Measurements from ENCODE around the gene RELN.

The RELN gene

DNA sequence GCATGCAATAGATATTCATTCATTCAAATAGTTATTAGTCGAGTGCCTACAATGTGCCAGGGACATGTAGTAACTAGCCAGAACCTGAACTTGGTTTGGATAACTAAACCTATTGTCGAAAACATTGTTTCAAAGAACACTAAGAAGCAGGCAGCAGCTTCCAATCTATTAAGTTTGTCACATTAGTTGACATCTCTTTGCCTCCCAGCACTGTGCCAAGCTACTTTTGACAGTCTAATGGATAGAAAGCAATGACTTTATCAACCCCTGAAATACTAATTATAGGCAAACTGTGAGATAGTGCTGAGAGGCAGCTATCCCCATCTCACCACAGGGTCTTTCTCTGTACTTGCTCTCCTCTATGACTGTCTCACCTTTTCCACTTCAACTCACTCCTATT is 22.4 kb upstream of the RELN start:
- H3K27ac ChIP-seq (ENCODE audit: low read depth, low read length): no peak overlapping the region
- H3K36me3 ChIP-seq (ENCODE audit: control insufficient read depth, insufficient read depth, low read length): no peaks in the 10 kb centered on the region
- no peak overlapping the region for H3K9ac ChIP-seq (ENCODE audit: low read length)
- H3K27me3 ChIP-seq (ENCODE audit: control insufficient read depth, insufficient read depth, low read length): no peaks in the 10 kb centered on the region
- H3K4me3 ChIP-seq (ENCODE audit: low read length): no peak overlapping the region
- H3K4me1 ChIP-seq (ENCODE audit: control insufficient read depth, insufficient read depth, low read length): no peaks in the 10 kb centered on the region

DNA sequence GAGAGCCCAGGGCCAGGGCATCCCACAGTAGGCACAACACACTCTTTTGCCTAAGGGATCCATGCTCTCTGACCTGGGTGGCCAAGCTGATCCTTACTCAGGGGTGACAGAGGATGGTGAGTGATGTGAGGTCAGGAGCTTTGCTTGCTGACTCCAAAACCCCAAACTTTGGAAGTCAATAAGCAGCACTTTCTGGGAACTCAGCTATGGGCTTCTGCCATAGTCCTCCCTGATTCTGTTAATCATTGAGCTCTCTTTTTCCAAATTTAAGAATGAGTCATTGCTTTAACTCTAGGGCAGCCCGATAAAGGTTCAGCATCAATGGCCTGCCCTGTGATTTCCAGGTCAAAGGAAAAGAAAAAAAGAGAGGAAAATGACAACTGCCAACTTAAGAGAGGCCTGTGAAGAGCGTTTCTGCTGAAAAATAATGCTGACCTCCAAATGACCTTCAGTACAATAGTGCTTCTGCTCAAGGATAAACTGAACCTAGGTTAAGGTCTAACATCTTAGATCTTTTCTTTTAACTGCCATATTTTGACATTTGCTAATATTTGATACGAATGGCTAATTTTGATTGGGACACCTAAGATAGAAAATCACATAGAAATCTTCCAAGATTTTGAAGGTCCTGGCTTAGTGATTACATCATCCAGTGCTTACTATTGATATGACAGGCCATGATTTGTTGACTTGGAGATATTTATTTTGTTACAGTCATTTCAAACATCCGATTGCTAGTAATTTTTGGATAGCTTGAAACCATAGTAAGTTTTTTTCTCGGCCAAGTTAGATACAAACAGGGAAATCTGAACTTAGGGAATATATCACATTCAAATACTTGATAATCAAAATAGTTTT is 20.8 kb upstream of the RELN start:
- Histone ChIP-seq H3K4me1 (ENCODE audit: control insufficient read depth, insufficient read depth, low read length) (no peaks in the 10 kb centered on the region), H3K4me3 (ENCODE audit: low read length) (no peak overlapping the region), H3K36me3 (ENCODE audit: control insufficient read depth, insufficient read depth, low read length) (no peaks in the 10 kb centered on the region), H3K27ac (ENCODE audit: low read depth, low read length) (no peak overlapping the region), H3K9ac (ENCODE audit: low read length) (no peak overlapping the region), H3K27me3 (ENCODE audit: control insufficient read depth, insufficient read depth, low read length) (no peaks in the 10 kb centered on the region)

DNA sequence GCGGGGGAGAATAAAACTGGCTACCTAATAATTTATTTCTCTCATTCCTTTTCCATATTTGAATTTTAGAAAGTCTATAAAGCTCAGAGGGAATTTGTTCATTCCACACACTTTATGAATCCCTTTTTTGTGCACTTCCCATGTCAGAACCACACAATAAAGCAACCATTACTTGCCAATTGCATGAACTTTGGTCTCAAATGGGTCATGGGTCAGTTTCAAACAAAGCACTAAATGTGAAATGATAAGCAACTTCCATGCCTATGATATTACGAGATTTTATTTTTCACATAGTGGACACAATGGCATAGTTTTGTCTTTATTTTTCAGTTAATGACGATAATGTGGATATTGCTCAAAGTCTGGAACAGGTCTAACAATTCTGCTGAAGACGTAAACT is 18.6 kb upstream of the RELN start:
- Histone ChIP-seq H3K27me3 (ENCODE audit: control insufficient read depth, insufficient read depth, low read length) (no peaks in the 10 kb centered on the region), H3K4me3 (ENCODE audit: low read length) (no peak overlapping the region), H3K9ac (ENCODE audit: low read length) (no peak overlapping the region)

DNA sequence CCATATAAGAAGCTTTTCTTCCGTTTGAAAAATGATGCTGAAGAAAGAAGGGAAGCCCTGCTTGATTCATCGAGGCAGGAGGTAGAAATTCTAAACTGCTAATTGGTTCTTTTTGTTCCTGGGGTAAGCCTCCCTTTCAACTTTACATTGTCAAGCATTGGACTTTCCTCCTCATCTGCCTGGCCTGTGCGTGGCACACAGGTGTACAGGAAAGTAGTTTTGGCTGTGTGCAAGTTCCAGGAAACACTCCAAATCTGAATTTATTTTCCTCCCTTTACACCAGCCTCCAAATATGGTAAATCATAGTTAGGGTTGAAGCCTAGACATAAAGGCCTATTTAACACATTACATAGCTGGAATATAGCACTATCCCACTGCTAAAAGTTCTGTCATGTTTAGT is 18.2 kb upstream of the RELN start:
- Histone ChIP-seq H3K27ac (ENCODE audit: low read depth, low read length) (no peak overlapping the region), H3K36me3 (ENCODE audit: control insufficient read depth, insufficient read depth, low read length) (no peaks in the 10 kb centered on the region), H3K4me3 (ENCODE audit: low read length) (no peak overlapping the region), H3K9ac (ENCODE audit: low read length) (no peak overlapping the region), H3K27me3 (ENCODE audit: control insufficient read depth, insufficient read depth, low read length) (no peaks in the 10 kb centered on the region), H3K4me1 (ENCODE audit: control insufficient read depth, insufficient read depth, low read length) (no peaks in the 10 kb centered on the region)

More for the DNA sequence above, 18.6 kb upstream of the RELN start:
- Histone ChIP-seq H3K36me3 (ENCODE audit: control insufficient read depth, insufficient read depth, low read length) (no peaks in the 10 kb centered on the region), H3K27ac (ENCODE audit: low read depth, low read length) (no peak overlapping the region), H3K4me1 (ENCODE audit: control insufficient read depth, insufficient read depth, low read length) (no peaks in the 10 kb centered on the region)

DNA sequence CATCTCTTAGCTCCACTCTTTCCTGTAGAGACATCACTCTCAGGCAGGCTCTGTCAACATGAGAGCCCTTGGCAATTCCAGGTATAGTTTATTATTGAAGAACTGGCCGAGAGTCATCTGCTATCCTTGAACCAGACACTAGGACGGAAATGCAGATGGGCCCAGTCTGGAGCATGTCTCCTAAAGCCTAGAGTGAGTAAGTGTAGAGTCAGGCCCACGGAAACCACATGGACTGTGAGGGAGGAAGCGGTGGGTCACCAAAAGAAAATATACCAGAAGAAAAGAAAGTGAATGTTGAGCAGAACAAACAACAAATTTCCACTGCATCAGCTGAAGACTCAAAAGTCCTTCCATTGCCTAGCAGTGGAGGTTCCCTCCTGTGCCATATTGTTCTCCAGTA is 15.7 kb upstream of the RELN start:
- no peaks in the 10 kb centered on the region for H3K27me3 ChIP-seq (ENCODE audit: control insufficient read depth, insufficient read depth, low read length)
- no peak overlapping the region for H3K4me3 ChIP-seq (ENCODE audit: low read length)
- H3K9ac ChIP-seq (ENCODE audit: low read length): no peak overlapping the region
- H3K27ac ChIP-seq (ENCODE audit: low read depth, low read length): no peak overlapping the region
- no peaks in the 10 kb centered on the region for H3K4me1 ChIP-seq (ENCODE audit: control insufficient read depth, insufficient read depth, low read length)
- no peaks in the 10 kb centered on the region for H3K36me3 ChIP-seq (ENCODE audit: control insufficient read depth, insufficient read depth, low read length)

DNA sequence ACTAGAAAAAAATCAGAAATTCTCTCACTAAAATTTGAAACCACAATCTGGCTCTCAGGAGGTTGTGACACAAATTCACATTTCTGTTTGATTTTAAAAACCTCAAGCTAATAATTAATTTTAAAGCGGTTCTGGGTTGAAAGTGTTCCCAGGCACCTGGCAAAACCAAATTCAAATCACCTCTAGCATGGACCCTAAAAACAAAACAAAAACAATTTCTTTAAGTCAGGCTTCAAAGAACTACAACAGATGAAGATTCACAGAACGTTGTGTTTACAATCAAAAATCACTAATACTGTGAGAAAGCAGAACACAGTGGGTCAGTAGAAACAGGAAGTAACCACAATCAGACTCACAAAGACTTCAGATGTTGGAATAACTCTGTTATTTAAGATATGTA is 7.2 kb upstream of the RELN start:
- Histone ChIP-seq H3K27ac (ENCODE audit: low read depth, low read length) (no peak overlapping the region), H3K4me1 (ENCODE audit: control insufficient read depth, insufficient read depth, low read length) (no peaks in the 10 kb centered on the region), H3K27me3 (ENCODE audit: control insufficient read depth, insufficient read depth, low read length) (no peaks in the 10 kb centered on the region), H3K36me3 (ENCODE audit: control insufficient read depth, insufficient read depth, low read length) (no peaks in the 10 kb centered on the region), H3K4me3 (ENCODE audit: low read length) (no peak overlapping the region), H3K9ac (ENCODE audit: low read length) (no peak overlapping the region)

DNA sequence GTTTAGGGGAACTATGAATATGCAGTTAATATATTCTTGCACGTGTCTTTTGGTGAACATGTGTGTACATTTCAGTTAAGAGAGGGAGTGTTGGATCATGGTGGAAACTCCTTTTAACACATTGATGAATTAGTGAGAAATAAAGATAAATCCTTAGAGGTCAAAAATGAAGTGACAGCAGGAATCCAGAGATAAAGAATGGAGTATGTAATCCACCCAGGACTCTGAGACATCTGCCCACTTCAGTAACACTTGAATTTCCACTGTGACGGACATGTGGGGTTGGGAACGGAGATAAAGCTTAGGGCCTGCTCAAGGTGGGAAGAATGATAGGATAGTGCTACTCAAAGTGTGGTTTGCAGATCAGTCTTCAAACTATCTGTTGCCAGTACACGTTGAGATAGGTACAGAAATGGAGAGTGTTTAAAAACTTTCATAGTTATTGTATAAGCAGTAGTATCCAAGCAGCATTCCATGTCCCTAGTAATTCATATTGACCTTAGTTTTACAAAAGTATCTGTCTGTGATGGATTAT is 6.6 kb upstream of the RELN start:
- no peaks in the 10 kb centered on the region for H3K4me1 ChIP-seq (ENCODE audit: control insufficient read depth, insufficient read depth, low read length)
- no peaks in the 10 kb centered on the region for H3K36me3 ChIP-seq (ENCODE audit: control insufficient read depth, insufficient read depth, low read length)
- no peak overlapping the region for H3K4me3 ChIP-seq (ENCODE audit: low read length)
- H3K9ac ChIP-seq (ENCODE audit: low read length): no peak overlapping the region
- H3K27me3 ChIP-seq (ENCODE audit: control insufficient read depth, insufficient read depth, low read length): no peaks in the 10 kb centered on the region
- no peak overlapping the region for H3K27ac ChIP-seq (ENCODE audit: low read depth, low read length)

DNA sequence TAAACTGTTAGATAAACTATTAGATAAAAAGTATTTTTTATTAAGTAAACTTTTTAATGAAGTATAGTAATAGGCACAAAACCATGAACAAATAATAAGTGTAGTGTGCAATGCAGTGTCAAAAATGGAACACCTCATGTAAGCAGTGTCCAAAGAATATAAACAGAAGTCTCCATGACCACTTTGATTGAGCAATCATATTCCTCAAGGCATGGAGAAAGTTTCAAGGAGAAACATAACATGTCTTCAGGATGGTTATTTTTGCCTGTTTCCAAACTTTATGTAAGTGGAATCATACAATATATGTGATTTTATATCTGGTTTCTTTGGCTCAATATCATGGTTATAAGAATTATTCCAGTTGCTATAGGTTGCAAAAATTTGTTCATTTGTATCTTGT is 6.1 kb upstream of the RELN start:
- Histone ChIP-seq H3K36me3 (ENCODE audit: control insufficient read depth, insufficient read depth, low read length) (no peaks in the 10 kb centered on the region), H3K9ac (ENCODE audit: low read length) (no peak overlapping the region), H3K27ac (ENCODE audit: low read depth, low read length) (no peak overlapping the region), H3K27me3 (ENCODE audit: control insufficient read depth, insufficient read depth, low read length) (peaks cover 3% of the 10 kb centered on the region), H3K4me3 (ENCODE audit: low read length) (no peak overlapping the region), H3K4me1 (ENCODE audit: control insufficient read depth, insufficient read depth, low read length) (no peaks in the 10 kb centered on the region)

DNA sequence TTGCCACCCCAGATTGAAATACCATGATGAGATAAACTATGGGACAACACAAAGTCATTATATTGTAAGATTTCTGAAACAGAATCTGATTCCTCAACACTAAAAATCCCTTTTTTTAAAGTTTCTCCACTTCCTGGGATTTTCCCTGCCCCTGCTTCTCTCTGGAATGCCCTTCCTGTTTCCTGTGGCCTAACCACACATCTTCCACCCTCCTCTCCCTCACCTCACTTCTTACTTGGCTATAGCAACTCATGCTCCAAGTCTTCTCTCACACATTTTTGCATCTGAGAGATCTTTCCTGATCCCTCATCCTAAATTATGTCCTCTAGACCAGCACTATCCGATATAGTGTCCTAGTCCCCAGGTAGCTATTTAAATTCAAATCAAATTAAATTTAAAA is 4.1 kb upstream of the RELN start:
- Histone ChIP-seq H3K9ac (ENCODE audit: low read length) (no peak overlapping the region), H3K27ac (ENCODE audit: low read depth, low read length) (no peak overlapping the region), H3K4me1 (ENCODE audit: control insufficient read depth, insufficient read depth, low read length) (no peaks in the 10 kb centered on the region), H3K36me3 (ENCODE audit: control insufficient read depth, insufficient read depth, low read length) (no peaks in the 10 kb centered on the region), H3K27me3 (ENCODE audit: control insufficient read depth, insufficient read depth, low read length) (peaks cover 6% of the 10 kb centered on the region), H3K4me3 (ENCODE audit: low read length) (no peak overlapping the region)

DNA sequence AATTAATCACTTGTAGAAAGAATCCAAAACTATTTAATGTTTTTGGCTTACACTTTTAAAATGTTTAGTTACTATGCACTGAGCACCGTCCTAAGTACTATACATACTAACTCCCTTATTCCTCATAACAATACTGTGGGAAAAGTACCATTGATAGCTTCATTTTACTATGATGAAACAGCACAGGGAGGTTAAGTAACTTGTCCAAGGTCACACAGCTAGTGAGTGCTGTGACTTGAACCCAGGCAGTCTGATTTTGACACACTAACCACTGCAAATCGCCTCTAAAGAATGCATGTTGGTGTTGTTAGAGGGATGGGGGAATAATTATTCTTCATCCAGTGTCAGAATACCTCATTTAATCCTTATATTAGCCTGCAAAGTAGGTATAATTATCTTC is 1.9 kb upstream of the RELN start:
- no peak overlapping the region for H3K4me3 ChIP-seq (ENCODE audit: low read length)
- peaks cover 6% of the 10 kb centered on the region for H3K27me3 ChIP-seq (ENCODE audit: control insufficient read depth, insufficient read depth, low read length)
- no peaks in the 10 kb centered on the region for H3K4me1 ChIP-seq (ENCODE audit: control insufficient read depth, insufficient read depth, low read length)
- no peak overlapping the region for H3K9ac ChIP-seq (ENCODE audit: low read length)
- no peaks in the 10 kb centered on the region for H3K36me3 ChIP-seq (ENCODE audit: control insufficient read depth, insufficient read depth, low read length)
- no peak overlapping the region for H3K27ac ChIP-seq (ENCODE audit: low read depth, low read length)

DNA sequence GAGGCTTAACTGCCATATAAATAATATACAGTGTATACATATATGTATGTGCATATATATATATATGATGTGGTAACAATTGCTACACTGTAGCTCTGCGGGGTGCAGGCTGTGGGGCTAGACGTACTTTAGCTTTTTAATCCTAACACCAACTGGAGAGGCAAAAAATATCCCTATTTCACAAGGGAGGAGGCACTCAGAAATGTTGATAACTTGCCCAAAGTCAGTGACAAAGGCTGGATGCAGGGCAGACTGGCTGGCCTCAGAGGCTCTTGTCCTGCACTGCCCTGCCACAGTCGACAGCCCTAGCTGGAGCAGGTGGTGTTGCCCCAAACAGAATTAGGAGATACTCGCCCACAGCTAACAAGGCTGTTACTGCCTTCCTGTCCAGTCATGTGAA is 1.5 kb upstream of the RELN start:
- Histone ChIP-seq H3K27me3 (ENCODE audit: control insufficient read depth, insufficient read depth, low read length) (peaks cover 6% of the 10 kb centered on the region), H3K27ac (ENCODE audit: low read depth, low read length) (no peak overlapping the region), H3K4me3 (ENCODE audit: low read length) (no peak overlapping the region), H3K9ac (ENCODE audit: low read length) (no peak overlapping the region), H3K4me1 (ENCODE audit: control insufficient read depth, insufficient read depth, low read length) (no peaks in the 10 kb centered on the region), H3K36me3 (ENCODE audit: control insufficient read depth, insufficient read depth, low read length) (no peaks in the 10 kb centered on the region)

DNA sequence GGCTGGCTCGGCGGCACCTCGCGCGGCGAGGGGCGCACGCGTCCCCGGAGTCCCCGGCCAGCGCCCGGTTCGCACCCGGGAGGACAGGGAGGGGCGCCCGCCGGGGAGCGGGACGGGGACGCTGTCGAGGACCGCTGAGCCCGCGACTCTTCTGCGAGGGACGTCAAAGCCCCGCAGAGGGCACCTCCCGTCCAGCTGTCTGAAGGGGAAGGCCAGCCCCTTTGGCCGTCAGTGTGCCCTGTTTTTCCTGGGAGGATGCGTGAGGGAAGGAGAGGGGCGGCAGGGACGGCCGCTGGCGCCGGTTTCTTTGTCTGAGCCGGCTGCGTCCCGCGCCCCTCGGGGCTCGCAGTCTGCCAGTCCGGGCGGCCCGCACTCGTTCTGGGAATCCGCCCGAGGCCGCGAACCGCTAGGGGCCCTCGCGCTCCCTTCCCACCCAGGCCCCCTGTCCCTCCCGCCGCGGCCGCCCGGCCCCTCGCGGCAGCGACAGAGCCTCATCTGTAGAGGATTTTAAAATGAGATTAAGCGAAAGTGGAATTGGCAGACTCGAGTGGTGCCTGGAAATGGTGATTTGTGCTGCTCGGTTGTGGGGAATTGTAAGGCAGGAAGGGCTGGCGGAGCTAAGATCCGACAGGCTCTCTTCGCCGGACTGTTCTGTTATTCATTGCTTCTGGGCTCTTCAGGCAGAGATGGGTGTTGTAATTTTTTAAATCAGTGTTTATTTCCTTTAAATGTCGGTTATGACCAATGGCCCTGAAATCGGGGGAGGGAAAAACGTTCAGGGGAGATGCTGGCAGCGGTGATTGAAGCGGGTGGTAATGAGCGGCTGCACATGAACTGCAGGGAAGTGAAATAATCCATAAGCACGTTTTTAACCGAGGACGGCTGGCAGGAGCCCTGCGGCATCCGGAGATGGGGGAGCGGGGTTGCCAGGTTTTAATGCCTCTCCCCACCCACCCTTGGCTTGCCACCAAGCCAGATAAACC is 618 bp upstream of the RELN start:
- Histone ChIP-seq H3K9ac (ENCODE audit: low read length) (no peak overlapping the region), H3K27me3 (ENCODE audit: control insufficient read depth, insufficient read depth, low read length) (peaks cover 6% of the 10 kb centered on the region), H3K27ac (ENCODE audit: low read depth, low read length) (no peak overlapping the region), H3K4me3 (ENCODE audit: low read length) (peak overlapping the region; percentile 51), H3K4me1 (ENCODE audit: control insufficient read depth, insufficient read depth, low read length) (no peaks in the 10 kb centered on the region), H3K36me3 (ENCODE audit: control insufficient read depth, insufficient read depth, low read length) (no peaks in the 10 kb centered on the region)

Measured in rectal smooth muscle tissue (tissue), 1 donor.